Measurements from ENCODE around the gene TTC3. TPM values are rescaled to one million over a fixed set of nuclear protein-coding genes. Genes with fewer than 3 reads are reported as not detected.
A peak's percentile ranks its signal among the peaks of the same experiment; 100 is the strongest.
"Not testable (repeated sequence)": the region's sequence is repeated elsewhere in the genome, so short reads cannot be mapped to it uniquely, and the experiment has no call there.

TTC3 gene
- total RNA-seq, 2 experiments from 2014 or later = 53.7 to 53.8 TPM

GRCh38 chr21:37208741-37209225 lies 135.7 kb downstream of the TTC3 start:
- Mint-ChIP-seq H3K27ac (no peak overlapping the region), H3K36me3 (ENCODE audit: low read depth) (peaks cover 4% of the 10 kb centered on the region), H3K9me3 (peaks cover 10% of the 10 kb centered on the region), H3K27me3 (ENCODE audit: low read depth) (no peaks in the 10 kb centered on the region), H3K4me1 (ENCODE audit: low read depth) (peaks cover 17% of the 10 kb centered on the region), H3K4me3 (no peak overlapping the region)
- intact Hi-C loops (cut with micrococcal nuclease) = no loop called here
- CTCF ChIA-PET = interaction anchor here (1.2 to 1.3 kb wide), 3 partner anchors 9 to 24 kb away, joined by 3 to 5 read pairs (median 4); no protein-coding TSS in a partner anchor
- DNase-seq = no peak

GRCh38 chr21:37210130-37210529 lies 137.1 kb downstream of the TTC3 start:
- intact Hi-C loops (cut with micrococcal nuclease) = no loop called here
- no peak for DNase-seq
- CTCF ChIA-PET = no interaction called here
- no peak overlapping the region for H3K27ac Mint-ChIP-seq
- H3K4me1 Mint-ChIP-seq (ENCODE audit: low read depth) = peaks cover 17% of the 10 kb centered on the region
- no peak overlapping the region for H3K4me3 Mint-ChIP-seq
- no peaks in the 10 kb centered on the region for H3K27me3 Mint-ChIP-seq (ENCODE audit: low read depth)
- H3K9me3 Mint-ChIP-seq = peaks cover 10% of the 10 kb centered on the region
- H3K36me3 Mint-ChIP-seq (ENCODE audit: low read depth) = peaks cover 2% of the 10 kb centered on the region

GRCh38 chr21:37210799-37211198 lies 137.7 kb downstream of the TTC3 start:
- intact Hi-C loops (cut with micrococcal nuclease) = no loop called here
- peaks cover 17% of the 10 kb centered on the region for H3K4me1 Mint-ChIP-seq (ENCODE audit: low read depth)
- no peak for DNase-seq
- peaks cover 2% of the 10 kb centered on the region for H3K36me3 Mint-ChIP-seq (ENCODE audit: low read depth)
- peaks cover 10% of the 10 kb centered on the region for H3K9me3 Mint-ChIP-seq
- H3K27ac Mint-ChIP-seq = no peak overlapping the region
- CTCF ChIA-PET = no interaction called here
- no peak overlapping the region for H3K4me3 Mint-ChIP-seq
- no peaks in the 10 kb centered on the region for H3K27me3 Mint-ChIP-seq (ENCODE audit: low read depth)

- no peaks in the 10 kb centered on the region for H3K27me3 Mint-ChIP-seq (ENCODE audit: low read depth)
- intact Hi-C loops (cut with micrococcal nuclease) = no loop called here
Observed at GRCh38 chr21:37214952-37215351, 141.9 kb downstream of the TTC3 start.

GRCh38 chr21:37219761-37220432 lies 146.8 kb downstream of the TTC3 start:
- Mint-ChIP-seq H3K9me3 (peaks cover 2% of the 10 kb centered on the region), H3K36me3 (ENCODE audit: low read depth) (peaks cover 24% of the 10 kb centered on the region), H3K27me3 (ENCODE audit: low read depth) (no peaks in the 10 kb centered on the region), H3K4me3 (peak overlapping the region; percentile 88), H3K4me1 (ENCODE audit: low read depth) (peaks cover 40% of the 10 kb centered on the region), H3K27ac (peak overlapping the region; percentile 97)
- intact Hi-C loops (cut with micrococcal nuclease) = loop anchor here (2.0 to 5.0 kb wide), 6 partner anchors 35 to 362 kb away; partner anchors contain the start of genes DYRK1A, PIGP and TTC3
- peak; percentile 39 for DNase-seq
- CTCF ChIA-PET = interaction anchor here (0.5 to 1.4 kb wide), 6 partner anchors 12 to 243 kb away, joined by 3 to 4 read pairs (median 3); no protein-coding TSS in a partner anchor

More at GRCh38 chr21:37214952-37215351, 141.9 kb downstream of the TTC3 start:
- CTCF ChIA-PET = no interaction called here
- Mint-ChIP-seq H3K9me3 (peaks cover 6% of the 10 kb centered on the region), H3K4me3 (no peak overlapping the region), H3K27ac (no peak overlapping the region), H3K36me3 (ENCODE audit: low read depth) (peaks cover 5% of the 10 kb centered on the region), H3K4me1 (ENCODE audit: low read depth) (peaks cover 4% of the 10 kb centered on the region)
- no peak for DNase-seq

- no peaks in the 10 kb centered on the region for H3K27me3 Mint-ChIP-seq (ENCODE audit: low read depth)
- peaks cover 46% of the 10 kb centered on the region for H3K4me1 Mint-ChIP-seq (ENCODE audit: low read depth)
- CTCF ChIA-PET = interaction anchor here (1.1 to 1.4 kb wide), 4 partner anchors 12 to 243 kb away, joined by 3 to 5 read pairs (median 4); no protein-coding TSS in a partner anchor
- peak overlapping the region; percentile 97 for H3K27ac Mint-ChIP-seq
- H3K9me3 Mint-ChIP-seq = peaks cover 2% of the 10 kb centered on the region
- peaks cover 30% of the 10 kb centered on the region for H3K36me3 Mint-ChIP-seq (ENCODE audit: low read depth)
- H3K4me3 Mint-ChIP-seq = peak overlapping the region; percentile 88
- DNase-seq = peak; percentile 49
- intact Hi-C loops (cut with micrococcal nuclease) = loop anchor here (2.0 to 5.0 kb wide), 6 partner anchors 36 to 362 kb away; partner anchors contain the start of genes DYRK1A, PIGP and TTC3
Observed at GRCh38 chr21:37220433-37220980, 147.5 kb downstream of the TTC3 start.

GRCh38 chr21:37220981-37221664 lies 148.1 kb downstream of the TTC3 start:
- peak; percentile 98 for DNase-seq
- Mint-ChIP-seq H3K9me3 (peaks cover 2% of the 10 kb centered on the region), H3K27ac (peak overlapping the region; percentile 97), H3K4me1 (ENCODE audit: low read depth) (peaks cover 52% of the 10 kb centered on the region), H3K4me3 (peak overlapping the region; percentile 88), H3K27me3 (ENCODE audit: low read depth) (no peaks in the 10 kb centered on the region), H3K36me3 (ENCODE audit: low read depth) (peaks cover 37% of the 10 kb centered on the region)
- intact Hi-C loops (cut with micrococcal nuclease) = loop anchor here (1.0 to 5.0 kb wide), 12 partner anchors 36 to 421 kb away; partner anchors contain the start of genes DYRK1A, PIGP, TTC3 and VPS26C
- CTCF ChIA-PET = interaction anchor here (1.1 to 1.4 kb wide), 3 partner anchors 11 to 17 kb away, joined by 3 to 5 read pairs (median 4); no protein-coding TSS in a partner anchor

- H3K4me3 Mint-ChIP-seq = peak overlapping the region; percentile 66
- H3K4me1 Mint-ChIP-seq (ENCODE audit: low read depth) = peaks cover 55% of the 10 kb centered on the region
- H3K27me3 Mint-ChIP-seq (ENCODE audit: low read depth); CTCF ChIA-PET; DNase-seq; H3K9me3 Mint-ChIP-seq: not testable (repeated sequence)
- peaks cover 45% of the 10 kb centered on the region for H3K36me3 Mint-ChIP-seq (ENCODE audit: low read depth)
- intact Hi-C loops (cut with micrococcal nuclease) = loop anchor here (5.0 kb wide), 2 partner anchors 275 to 360 kb away; no protein-coding TSS in a partner anchor
- H3K27ac Mint-ChIP-seq = peak overlapping the region; percentile 97
Observed at GRCh38 chr21:37222248-37222647, 149.2 kb downstream of the TTC3 start.

- Mint-ChIP-seq H3K27ac (peak overlapping the region; percentile 50), H3K27me3 (ENCODE audit: low read depth) (no peaks in the 10 kb centered on the region), H3K9me3 (peaks cover 2% of the 10 kb centered on the region), H3K36me3 (ENCODE audit: low read depth) (peaks cover 48% of the 10 kb centered on the region), H3K4me1 (ENCODE audit: low read depth) (peaks cover 55% of the 10 kb centered on the region), H3K4me3 (no peak overlapping the region)
- CTCF ChIA-PET = no interaction called here
- no peak for DNase-seq
- intact Hi-C loops (cut with micrococcal nuclease) = loop anchor here (5.0 kb wide), 2 partner anchors 273 to 358 kb away; no protein-coding TSS in a partner anchor
Observed at GRCh38 chr21:37223804-37224345, 150.8 kb downstream of the TTC3 start.

GRCh38 chr21:37224861-37225839 lies 152.1 kb downstream of the TTC3 start:
- intact Hi-C loops (cut with micrococcal nuclease) = loop anchor here (5.0 kb wide), 2 partner anchors 272 to 357 kb away; no protein-coding TSS in a partner anchor
- no peaks in the 10 kb centered on the region for H3K27me3 Mint-ChIP-seq (ENCODE audit: low read depth)
- peak overlapping the region; percentile 75 for H3K27ac Mint-ChIP-seq
- peak; percentile 74 for DNase-seq
- H3K9me3 Mint-ChIP-seq = peaks cover 2% of the 10 kb centered on the region
- CTCF ChIA-PET = interaction anchor here (0.6 kb wide), 1 partner anchor 63 kb away, joined by 3 read pairs; no protein-coding TSS in a partner anchor
- H3K4me3 Mint-ChIP-seq = peak overlapping the region; percentile 59
- peaks cover 45% of the 10 kb centered on the region for H3K36me3 Mint-ChIP-seq (ENCODE audit: low read depth)
- H3K4me1 Mint-ChIP-seq (ENCODE audit: low read depth) = peaks cover 48% of the 10 kb centered on the region
